Heart left ventricle (tissue), 16 donors: Measurements from ENCODE around the gene GJA1. TPM values are rescaled to one million over a fixed set of nuclear protein-coding genes. Genes with fewer than 3 reads are reported as not detected.

Source experiments
- ATAC-seq, 4 donors: fragments of 200-7000 bp; cut with Tn5 transposase; one replicate each; pipeline ENCODE4 v1.9.1; 2020 to 2022; ENCODE audit warnings: moderate library complexity in 4 of 4, mild to moderate bottlenecking in 3 of 4, moderate number of reproducible peaks in 1 of 4
- DNase-seq, 5 donors: peaks; one replicate each; pipeline ENCODE4 v3.0.0-alpha.2; 2020
- H3K27ac ChIP-seq, 12 donors: fragments of 200-600 bp; sonication (generic) in 4 of 12; one replicate each; pipeline versions ENCODE4 v1.5.0 to v1.8.0; 2016 to 2022; ENCODE audit warnings: mild to moderate bottlenecking in 2 of 12
- H3K27me3 ChIP-seq, 9 donors: fragments of 200-600 bp; sonication (generic) in 2 of 9; one replicate each; pipeline versions ENCODE4 v1.5.1 to v1.8.0; 2016 to 2022; ENCODE audit warnings: mild to moderate bottlenecking in 3 of 9
- H3K36me3 ChIP-seq, 9 donors: fragments of 200-600 bp; sonication (generic) in 2 of 9; one replicate each; pipeline versions ENCODE4 v1.5.0 to v1.8.0; 2018 to 2022; ENCODE audit warnings: mild to moderate bottlenecking in 2 of 9
- H3K4me1 ChIP-seq, 12 donors: fragments of 200-600 bp; sonication (generic) in 4 of 12; one replicate each; pipeline versions ENCODE4 v1.5.0 to v1.8.0; 2016 to 2022; ENCODE audit warnings: mild to moderate bottlenecking in 3 of 12
- H3K4me3 ChIP-seq, 12 donors: fragments of 200-600 bp; sonication (generic) in 4 of 12; one replicate each; pipeline versions ENCODE4 v1.5.0 to v1.8.0; 2017 to 2022; ENCODE audit warnings: mild to moderate bottlenecking in 9 of 12, moderate library complexity in 4 of 12
- H3K9me3 ChIP-seq, 12 donors: fragments of 200-600 bp; sonication (generic) in 4 of 12; one replicate each; pipeline versions ENCODE4 v1.5.0 to v1.8.0; 2016 to 2022; ENCODE audit warnings: mild to moderate bottlenecking in 1 of 12
- POLR2A ChIP-seq, 2 donors: fragments of 450-650 bp; IDR thresholded peaks; one replicate each; pipeline ENCODE4 v1.6.1; 2017; ENCODE audit warnings: antibody characterized with exemption in 2 of 2, mild to moderate bottlenecking in 2 of 2, moderate library complexity in 2 of 2
- WGBS, 4 donors: extraction: QIAGEN DNeasy Blood & Tissue Kit in 2 of 4; methylation state at CpG; one replicate each; pipeline versions ENCODE4 v1.1.5 to v1.1.7; 2013 to 2018; 5-methylcytosine and 5-hydroxymethylcytosine counted together
- intact Hi-C, 10 donors: fragments of 100-400 bp; cut with DNase I; formaldehyde crosslinking; loops; one replicate each; pipeline versions ENCODE4 v1.11.1 to v1.14.2; 2022
- polyA plus RNA-seq, 2 donors: library from polyadenylated mRNA; stranded (reverse); fragments of 200-250 nt; gene quantifications; one replicate each; pipeline ENCODE4 v1.2.3, GENCODE V29; 2013
- total RNA-seq, 9 donors: library from RNA; depleted of rRNA in 2 of 9; stranded (reverse); fragments of >200 nt in 2 of 9; fragmentation: NEBNext Ultra II Directional in 3 of 9; extraction: Animal tissue kit (Norgen Biotek cat#: 25700) in 3 of 9; gene quantifications; one replicate each; pipeline versions ENCODE4 v1.1.0 to v1.2.4, GENCODE V29; 2016 to 2023
- TF ChIP-seq, protein P1 (sequence below), 12 donors: fragments of 200-600 bp; sonication (generic) in 4 of 12; IDR thresholded peaks; one replicate each; pipeline versions ENCODE4 v1.5.0 to v1.8.0; 2018 to 2022; ENCODE audit warnings: antibody characterized with exemption in 12 of 12, mild to moderate bottlenecking in 5 of 12
- donor health status: ischemic (EF 13 %, LVEDD 7.1; RV severe dilation, severe dysfunction).
- donor health status: healthy with polysubstance abuse.
- donor health status: DM: no; HTN: yes; CAD: no.
- donor health status: DM: no; HTN: no; CAD: no.
- donor health status: ischemic (EF 25% LVEDD 6.9; RV normal size, moderate dysfunction).
- donor health status: ischemic (EF 25% LVEDD 5.7; RV mildly dilated, moderate dysfunction).
- donor health status: healthy.
- donor health status: DM: yes; HTN: yes; CAD: no.
- donor health status: ischemic (EF 35%, LVEDD 5.7; RV mildly dilated, moderate dysfunction).
- donor health status: nonischemic (EF 11% LVEDD 7.7; RV severe dilation, severe dysfunction).
- donor health status: DM: yes; HTN: yes; CAD: no.
- donor health status: PGD.
- donor health status: ischemic (EF 29% LVEDD 5.4; RV normal size, mild dysfunction).
- donor health status: nonischemic (EF 23%, LVEDD 6.1; RV moderate dilation, normal function).

Gene GJA1
- total and polyA plus RNA-seq, 11 donors: 103 to 404 (median 208) TPM

DNA sequence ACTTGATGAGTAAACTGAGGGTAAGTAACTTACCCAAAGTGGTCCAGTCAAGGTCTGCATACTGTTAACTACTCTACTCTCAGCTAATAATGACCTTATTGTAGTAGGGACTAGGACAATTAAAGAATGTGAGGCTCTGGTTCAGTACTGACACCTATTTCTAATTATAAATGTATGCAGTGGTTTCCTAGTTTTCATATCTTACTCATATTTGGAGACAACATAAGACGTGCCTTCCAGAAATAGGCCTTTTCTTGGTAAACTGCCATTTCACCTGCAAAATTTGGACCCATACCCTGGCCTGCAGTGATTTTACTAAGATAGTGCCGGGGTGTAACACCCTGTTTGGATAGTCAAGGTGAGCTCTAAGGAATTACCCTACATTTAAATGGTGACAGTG lies 24.7 kb downstream of the GJA1 start:
- peak overlapping the region in 1 of 12 donors; percentile 13 for H3K27ac ChIP-seq
- 40 to 60% (median 54%) methylated on average over 2 of the region's 2 CpGs for WGBS, 4 donors
- ATAC-seq: no peak
- TF ChIP-seq POLR2A (IDR thresholded peaks at IDR 0.05): no peak
- TF ChIP-seq, protein P1, sequence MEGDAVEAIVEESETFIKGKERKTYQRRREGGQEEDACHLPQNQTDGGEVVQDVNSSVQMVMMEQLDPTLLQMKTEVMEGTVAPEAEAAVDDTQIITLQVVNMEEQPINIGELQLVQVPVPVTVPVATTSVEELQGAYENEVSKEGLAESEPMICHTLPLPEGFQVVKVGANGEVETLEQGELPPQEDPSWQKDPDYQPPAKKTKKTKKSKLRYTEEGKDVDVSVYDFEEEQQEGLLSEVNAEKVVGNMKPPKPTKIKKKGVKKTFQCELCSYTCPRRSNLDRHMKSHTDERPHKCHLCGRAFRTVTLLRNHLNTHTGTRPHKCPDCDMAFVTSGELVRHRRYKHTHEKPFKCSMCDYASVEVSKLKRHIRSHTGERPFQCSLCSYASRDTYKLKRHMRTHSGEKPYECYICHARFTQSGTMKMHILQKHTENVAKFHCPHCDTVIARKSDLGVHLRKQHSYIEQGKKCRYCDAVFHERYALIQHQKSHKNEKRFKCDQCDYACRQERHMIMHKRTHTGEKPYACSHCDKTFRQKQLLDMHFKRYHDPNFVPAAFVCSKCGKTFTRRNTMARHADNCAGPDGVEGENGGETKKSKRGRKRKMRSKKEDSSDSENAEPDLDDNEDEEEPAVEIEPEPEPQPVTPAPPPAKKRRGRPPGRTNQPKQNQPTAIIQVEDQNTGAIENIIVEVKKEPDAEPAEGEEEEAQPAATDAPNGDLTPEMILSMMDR (IDR thresholded peaks at IDR 0.05): no peak
- no peak for DNase-seq
- H3K36me3 ChIP-seq: no peaks in the 10 kb centered on the region
- intact Hi-C loops: no loop called here
- H3K9me3 ChIP-seq: no peaks in the 10 kb centered on the region
- H3K4me3 ChIP-seq: no peak overlapping the region
- no peaks in the 10 kb centered on the region for H3K27me3 ChIP-seq
- no peaks in the 10 kb centered on the region for H3K4me1 ChIP-seq

DNA sequence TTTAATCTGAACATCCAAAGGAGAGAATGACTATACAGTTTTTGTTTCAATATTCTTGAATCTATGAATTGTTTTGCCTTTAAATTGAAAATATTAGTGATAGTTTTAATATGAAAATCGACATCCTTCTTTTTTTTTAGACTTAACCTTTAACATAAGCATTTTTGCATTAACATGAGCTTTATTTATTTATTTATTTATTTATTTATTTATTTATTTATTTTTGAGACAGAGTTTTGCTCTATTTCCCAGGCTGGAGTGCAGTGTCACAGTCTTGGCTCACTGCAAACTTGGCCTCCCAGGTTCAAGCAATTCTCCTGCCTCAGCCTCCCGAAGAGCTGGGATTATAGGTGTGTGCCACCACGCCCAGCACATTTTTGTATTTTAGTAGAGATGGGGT lies 27.6 kb downstream of the GJA1 start:
- no peak for ATAC-seq
- TF ChIP-seq, protein P1 (IDR thresholded peaks at IDR 0.05): no peak
- TF ChIP-seq POLR2A (IDR thresholded peaks at IDR 0.05): no peak
- H3K27me3 ChIP-seq: no peaks in the 10 kb centered on the region
- 83 to 93% (median 88%) methylated on average over 3 of the region's 3 CpGs for WGBS, 4 donors
- H3K4me1 ChIP-seq: no peaks in the 10 kb centered on the region
- intact Hi-C loops: no loop called here
- H3K27ac ChIP-seq: no peak overlapping the region
- no peaks in the 10 kb centered on the region for H3K36me3 ChIP-seq
- DNase-seq: no peak
- H3K9me3 ChIP-seq: no peaks in the 10 kb centered on the region
- no peak overlapping the region for H3K4me3 ChIP-seq

DNA sequence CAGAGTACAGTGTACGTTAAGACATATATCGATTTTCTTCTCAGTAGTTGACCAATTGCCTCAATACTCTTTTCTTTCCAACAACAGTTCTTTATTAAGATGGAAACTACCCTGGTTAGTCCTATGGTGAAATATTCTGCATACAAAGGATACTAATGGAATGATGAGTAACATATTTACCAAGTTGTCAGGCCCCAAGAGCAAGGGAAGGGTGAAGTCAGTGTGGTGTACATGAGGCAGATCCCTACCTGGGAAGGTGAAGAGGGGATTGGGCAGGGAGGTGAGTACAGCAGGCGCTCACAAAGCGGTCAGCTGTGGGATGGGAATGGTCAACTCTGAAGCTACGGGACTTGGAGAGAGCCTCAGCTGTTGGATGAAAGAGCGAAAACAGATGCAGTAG lies 29.7 kb downstream of the GJA1 start:
- no peaks in the 10 kb centered on the region for H3K27me3 ChIP-seq
- no peaks in the 10 kb centered on the region for H3K36me3 ChIP-seq
- DNase-seq (no peak), ATAC-seq (no peak)
- no peaks in the 10 kb centered on the region for H3K4me1 ChIP-seq
- intact Hi-C loops: no loop called here
- H3K9me3 ChIP-seq: no peaks in the 10 kb centered on the region
- no peak overlapping the region for H3K27ac ChIP-seq
- no peak for TF ChIP-seq POLR2A (IDR thresholded peaks at IDR 0.05)
- TF ChIP-seq, protein P1 (IDR thresholded peaks at IDR 0.05): no peak
- WGBS, 4 donors: 94 to 96% (median 94%) methylated on average over 6 of the region's 6 CpGs
- H3K4me3 ChIP-seq: no peak overlapping the region

DNA sequence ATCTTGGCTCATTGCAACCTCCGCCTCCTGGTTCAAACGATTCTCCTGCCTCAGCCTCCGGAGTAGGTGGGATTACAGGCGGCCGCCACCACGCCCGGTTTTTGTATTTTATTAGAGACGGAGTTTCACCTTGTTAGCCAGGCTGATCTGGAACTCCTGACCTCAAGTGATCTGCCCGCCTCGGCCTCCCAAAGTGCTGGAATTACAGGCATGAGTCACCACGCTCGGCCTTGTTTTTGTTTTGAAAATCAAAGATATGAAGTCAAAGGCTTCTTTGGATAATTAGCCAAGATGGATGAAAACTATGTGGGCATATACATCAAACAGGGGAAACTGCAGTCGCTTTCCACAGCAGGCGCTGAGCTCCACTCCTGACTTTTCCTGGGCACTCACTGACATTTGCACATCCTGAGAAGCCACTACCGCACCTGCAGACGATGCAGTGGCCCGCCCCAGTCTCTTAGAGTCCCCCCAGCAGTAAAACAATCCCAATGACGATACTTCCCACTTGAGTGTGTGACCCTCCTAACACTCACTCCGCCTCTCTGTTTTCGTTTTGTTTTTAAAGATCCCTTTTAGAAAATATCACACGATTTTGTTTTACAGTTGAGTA lies 44.1 kb downstream of the GJA1 start:
- no peak for ATAC-seq
- H3K36me3 ChIP-seq: no peaks in the 10 kb centered on the region
- no peak overlapping the region for H3K27ac ChIP-seq
- no peak overlapping the region for H3K4me3 ChIP-seq
- WGBS, 4 donors: 93 to 98% (median 94%) methylated on average over 21 of the region's 21 CpGs
- H3K9me3 ChIP-seq: no peaks in the 10 kb centered on the region
- DNase-seq: no peak
- no peaks in the 10 kb centered on the region for H3K27me3 ChIP-seq
- H3K4me1 ChIP-seq: no peaks in the 10 kb centered on the region
- TF ChIP-seq, protein P1 (IDR thresholded peaks at IDR 0.05): no peak
- no peak for TF ChIP-seq POLR2A (IDR thresholded peaks at IDR 0.05)
- intact Hi-C loops: no loop called here
